ENCODE results near the gene EPHB6. TPM values are rescaled to one million over a fixed set of nuclear protein-coding genes. Genes with fewer than 3 reads are reported as not detected.

EPHB6 gene
- total RNA-seq, 6 donors from 2014 or later: 5.7 to 34.6 (median 10.0) TPM

- WGBS, 2 donors: 86 to 87% methylated on average over 2 of the region's 2 CpGs
Observed at GRCh38 chr7:142869434-142869833, 14.6 kb downstream of the EPHB6 start.

DNA sequence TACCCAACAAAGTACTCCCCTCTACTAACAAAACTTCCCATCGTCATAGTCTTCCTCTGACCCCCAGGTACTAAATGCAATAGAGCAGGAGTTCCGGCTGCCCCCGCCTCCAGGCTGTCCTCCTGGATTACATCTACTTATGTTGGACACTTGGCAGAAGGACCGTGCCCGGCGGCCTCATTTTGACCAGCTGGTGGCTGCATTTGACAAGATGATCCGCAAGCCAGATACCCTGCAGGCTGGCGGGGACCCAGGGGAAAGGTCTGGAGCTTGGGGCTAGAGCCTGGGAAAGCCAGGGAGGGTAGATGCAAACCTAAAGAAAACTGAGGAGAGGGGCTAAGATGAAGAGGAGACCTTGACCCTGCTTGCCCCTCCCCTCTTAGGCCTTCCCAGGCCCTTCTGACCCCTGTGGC, 15.3 kb downstream of the EPHB6 start:
- Histone ChIP-seq H3K4me1 (no peaks in the 10 kb centered on the region), H3K36me3 (no peaks in the 10 kb centered on the region), H3K4me3 (no peak overlapping the region), H3K9me3 (no peaks in the 10 kb centered on the region), H3K27me3 (no peaks in the 10 kb centered on the region), H3K27ac (no peak overlapping the region)
- no peak for DNase-seq
- no peak for TF ChIP-seq EP300 (IDR thresholded peaks at IDR 0.05)
- no peak for TF ChIP-seq POLR2AphosphoS5 (IDR thresholded peaks at IDR 0.05)
- no peak for TF ChIP-seq POLR2A (IDR thresholded peaks at IDR 0.05)
- TF ChIP-seq CTCF (IDR thresholded peaks at IDR 0.05): no peak
- ATAC-seq (ENCODE audit: low FRiP score in 2 of 2): no peak
- 83% methylated on average over 8 of the region's 8 CpGs for WGBS, 2 donors

More at GRCh38 chr7:142869434-142869833, 14.6 kb downstream of the EPHB6 start:
- no peaks in the 10 kb centered on the region for H3K27me3 ChIP-seq
- H3K9me3 ChIP-seq: no peaks in the 10 kb centered on the region
- no peaks in the 10 kb centered on the region for H3K4me1 ChIP-seq
- TF ChIP-seq POLR2A (IDR thresholded peaks at IDR 0.05) (no peak), EP300 (IDR thresholded peaks at IDR 0.05) (no peak), CTCF (IDR thresholded peaks at IDR 0.05) (no peak), POLR2AphosphoS5 (IDR thresholded peaks at IDR 0.05) (no peak)
- no peak overlapping the region for H3K4me3 ChIP-seq
- H3K36me3 ChIP-seq: no peaks in the 10 kb centered on the region
- DNase-seq (no peak), ATAC-seq (ENCODE audit: low FRiP score in 2 of 2) (no peak)
- H3K27ac ChIP-seq: no peak overlapping the region

DNA sequence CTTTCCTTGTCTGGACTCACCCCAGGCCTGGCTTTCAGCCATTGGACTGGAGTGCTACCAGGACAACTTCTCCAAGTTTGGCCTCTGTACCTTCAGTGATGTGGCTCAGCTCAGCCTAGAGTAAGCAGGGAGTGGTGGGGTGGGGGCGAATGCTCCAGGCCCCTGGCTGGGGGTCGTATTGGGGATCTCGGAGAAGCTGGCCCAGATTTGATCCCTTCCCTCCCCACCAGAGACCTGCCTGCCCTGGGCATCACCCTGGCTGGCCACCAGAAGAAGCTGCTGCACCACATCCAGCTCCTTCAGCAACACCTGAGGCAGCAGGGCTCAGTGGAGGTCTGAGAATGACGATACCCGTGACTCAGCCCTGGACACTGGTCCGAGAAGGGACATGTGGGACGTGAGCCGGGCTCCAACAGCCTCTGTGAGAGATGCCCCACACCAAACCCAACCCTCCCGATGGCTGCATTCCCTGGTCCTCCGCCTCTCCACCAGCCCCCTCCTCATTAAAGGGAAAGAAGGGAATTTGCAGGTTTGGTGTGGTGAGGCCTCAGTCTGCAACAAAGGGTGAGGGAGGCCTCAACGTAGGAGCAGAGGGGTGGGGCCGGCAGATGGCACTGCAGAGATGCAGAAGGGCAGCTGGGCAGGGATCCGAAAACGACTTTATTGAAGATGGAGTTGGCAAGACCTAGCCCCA, 15.8 kb downstream of the EPHB6 start:
- TF ChIP-seq POLR2A (IDR thresholded peaks at IDR 0.05) (no peak), POLR2AphosphoS5 (IDR thresholded peaks at IDR 0.05) (no peak), CTCF (IDR thresholded peaks at IDR 0.05) (no peak), EP300 (IDR thresholded peaks at IDR 0.05) (no peak)
- 84 to 88% methylated on average over 7 to 14 of the region's 14 CpGs for WGBS, 2 donors
- H3K9me3 ChIP-seq: no peaks in the 10 kb centered on the region
- H3K27me3 ChIP-seq: no peaks in the 10 kb centered on the region
- no peak for ATAC-seq (ENCODE audit: low FRiP score in 2 of 2)
- H3K4me3 ChIP-seq: no peak overlapping the region
- H3K27ac ChIP-seq: no peak overlapping the region
- no peaks in the 10 kb centered on the region for H3K4me1 ChIP-seq
- DNase-seq: no peak
- H3K36me3 ChIP-seq: no peaks in the 10 kb centered on the region

GRCh38 chr7:142871260-142872105, 16.6 kb downstream of the EPHB6 start:
- Histone ChIP-seq H3K4me1 (no peaks in the 10 kb centered on the region), H3K4me3 (no peak overlapping the region), H3K9me3 (no peaks in the 10 kb centered on the region), H3K27ac (no peak overlapping the region), H3K36me3 (no peaks in the 10 kb centered on the region), H3K27me3 (no peaks in the 10 kb centered on the region)
- TF ChIP-seq POLR2A (IDR thresholded peaks at IDR 0.05) (no peak), CTCF (IDR thresholded peaks at IDR 0.05) (no peak), POLR2AphosphoS5 (IDR thresholded peaks at IDR 0.05) (no peak), EP300 (IDR thresholded peaks at IDR 0.05) (no peak)
- DNase-seq: no peak
- WGBS, 2 donors: 88 to 90% methylated on average over 21 to 23 of the region's 23 CpGs
- no peak for ATAC-seq (ENCODE audit: low FRiP score in 2 of 2)

Measured in upper lobe of left lung (tissue), 6 donors.